Colonic mucosa (tissue), 4 donors: ENCODE measurements around the gene ACER1. TPM values are rescaled to one million over a fixed set of nuclear protein-coding genes. Genes with fewer than 3 reads are reported as not detected.
"Not testable (repeated sequence)": the region's sequence is repeated elsewhere in the genome, so short reads cannot be mapped to it uniquely, and the experiment has no call there.

ENCODE experiments used
- DNase-seq: peaks from one replicate; pipeline ENCODE4 v3.0.0-alpha.2; 2020
- H3K27ac ChIP-seq: fragments of 200-600 bp; one replicate; pipeline ENCODE4 v1.8.0; 2021
- H3K27me3 ChIP-seq: fragments of 200-600 bp; one replicate; pipeline ENCODE4 v1.8.0; 2021
- H3K36me3 ChIP-seq: fragments of 200-600 bp; one replicate; pipeline ENCODE4 v1.8.0; 2021
- H3K4me1 ChIP-seq: fragments of 200-600 bp; one replicate; pipeline ENCODE4 v1.8.0; 2021; ENCODE audit warnings: mild to moderate bottlenecking
- H3K4me3 ChIP-seq: fragments of 200-600 bp; one replicate; pipeline ENCODE4 v1.8.0; 2021
- H3K9ac ChIP-seq, 2 donors: one replicate each; pipeline ENCODE4 v1.7.0; 2013; ENCODE audit warnings: control low read depth in 2 of 2, low read depth in 2 of 2, low read length in 2 of 2
- H3K9me3 ChIP-seq: fragments of 200-600 bp; one replicate; pipeline ENCODE4 v1.8.0; 2021
- CTCF ChIP-seq: fragments of 200-600 bp; IDR thresholded peaks from one replicate; pipeline ENCODE4 v1.8.0; 2022; ENCODE audit warnings: antibody characterized with exemption, mild to moderate bottlenecking
- intact Hi-C: fragments of 100-400 bp; cut with DNase I; formaldehyde crosslinking; loops from one replicate; pipeline ENCODE4 v1.14.1; 2022
- total RNA-seq, 2 donors: library from RNA; stranded (reverse); fragmentation: NEBNext Ultra II Directional in 1 of 2; extraction: Animal tissue kit (Norgen Biotek cat#: 25700) in 1 of 2; gene quantifications; one replicate each; pipeline ENCODE4 v1.2.1, GENCODE V29; 2021
- donor health status: healthy.
- donor health status: DM: no; HTN: no; CAD: no.
- donor health status: DM: no; HTN: no; CAD: no.

Gene ACER1
- total RNA-seq, 2 donors from 2014 or later, result not detected

- peak; percentile 31 for DNase-seq
- H3K4me1 ChIP-seq, result no peaks in the 10 kb centered on the region
- H3K9me3 ChIP-seq, result no peaks in the 10 kb centered on the region
- peak overlapping the region; percentile 98 for H3K4me3 ChIP-seq
- peak overlapping the region; percentile 77 for H3K27ac ChIP-seq
- intact Hi-C loops, result no loop called here
- H3K9ac ChIP-seq, result peak overlapping the region; percentile 80 to 82
- no peak for TF ChIP-seq CTCF
- no peaks in the 10 kb centered on the region for H3K27me3 ChIP-seq
- peaks cover 4% of the 10 kb centered on the region for H3K36me3 ChIP-seq
These were observed 28.6 kb upstream of the ACER1 start for GRCh38 chr19:6362027-6362350.

- intact Hi-C loops, H3K27ac ChIP-seq, H3K27me3 ChIP-seq, H3K9me3 ChIP-seq, H3K36me3 ChIP-seq, H3K4me1 ChIP-seq, H3K9ac ChIP-seq, DNase-seq: not testable (repeated sequence)
- peak overlapping the region; percentile 98 for H3K4me3 ChIP-seq
These were observed 27.4 kb upstream of the ACER1 start for GRCh38 chr19:6360857-6361216.

GRCh38 chr19:6360445-6360844, 27.0 kb upstream of the ACER1 start:
- H3K4me1 ChIP-seq, intact Hi-C loops, H3K36me3 ChIP-seq, H3K9me3 ChIP-seq, H3K4me3 ChIP-seq, H3K9ac ChIP-seq, H3K27ac ChIP-seq, H3K27me3 ChIP-seq, DNase-seq: not testable (repeated sequence)

- no peak for DNase-seq
- Histone ChIP-seq H3K4me1 (no peaks in the 10 kb centered on the region), H3K9ac (no peak overlapping the region), H3K4me3 (no peak overlapping the region), H3K36me3 (no peaks in the 10 kb centered on the region), H3K27ac (no peak overlapping the region), H3K27me3 (no peaks in the 10 kb centered on the region), H3K9me3 (no peaks in the 10 kb centered on the region)
- no peak for TF ChIP-seq CTCF
- intact Hi-C loops, result no loop called here
These were observed 26.3 kb upstream of the ACER1 start for GRCh38 chr19:6359568-6360341.

- Histone ChIP-seq H3K27ac (no peak overlapping the region), H3K36me3 (no peaks in the 10 kb centered on the region), H3K4me1 (no peaks in the 10 kb centered on the region), H3K4me3 (no peak overlapping the region), H3K9me3 (no peaks in the 10 kb centered on the region), H3K9ac (no peak overlapping the region), H3K27me3 (no peaks in the 10 kb centered on the region)
- DNase-seq, result no peak
- intact Hi-C loops, result no loop called here
- no peak for TF ChIP-seq CTCF
These were observed 24.6 kb upstream of the ACER1 start for GRCh38 chr19:6358003-6358402.

- no peak overlapping the region for H3K27ac ChIP-seq
- intact Hi-C loops, result no loop called here
- no peaks in the 10 kb centered on the region for H3K27me3 ChIP-seq
- no peak overlapping the region for H3K9ac ChIP-seq
- TF ChIP-seq CTCF, result no peak
- H3K9me3 ChIP-seq, result no peaks in the 10 kb centered on the region
- H3K4me3 ChIP-seq, result no peak overlapping the region
- H3K4me1 ChIP-seq, result no peaks in the 10 kb centered on the region
- DNase-seq, result no peak
- H3K36me3 ChIP-seq, result no peaks in the 10 kb centered on the region
These were observed 23.8 kb upstream of the ACER1 start for GRCh38 chr19:6357174-6357573.

GRCh38 chr19:6355321-6356040, 22.1 kb upstream of the ACER1 start:
- H3K4me1 ChIP-seq, H3K27me3 ChIP-seq, DNase-seq, intact Hi-C loops, H3K36me3 ChIP-seq, H3K9me3 ChIP-seq, H3K9ac ChIP-seq, H3K4me3 ChIP-seq, H3K27ac ChIP-seq: not testable (repeated sequence)
